ENCODE data around the gene SPATC1L. TPM values are rescaled to one million over a fixed set of nuclear protein-coding genes. Genes with fewer than 3 reads are reported as not detected.

The SPATC1L gene
- total RNA-seq, 1 experiment from 2014 or later, result 36.0 TPM

- TF ChIP-seq CTCF (conservative IDR thresholded peaks at IDR 0.05), result no peak
- no peak overlapping the region for H2BK15ac ChIP-seq (ENCODE audit: low read depth, low read length)
- no peak overlapping the region for H4K8ac ChIP-seq (replicated peaks; ENCODE audit: insufficient read length, low read depth, low read length)
- H3K14ac ChIP-seq (ENCODE audit: insufficient read depth, low read length), result no peak overlapping the region
- H4K5ac ChIP-seq (ENCODE audit: insufficient read length, low read depth, low read length), result no peak overlapping the region
- H3K27me3 Mint-ChIP-seq (ENCODE audit: low read depth), result no peaks in the 10 kb centered on the region
- H3K36me3 Mint-ChIP-seq (ENCODE audit: insufficient read depth in 1 of 3, low read depth in 3 of 3), result peaks cover 8 to 16% (median 9%) of the 10 kb centered on the region in 3 experiments; a peak in 4 of 7 replicates
- H3K79me1 ChIP-seq (ENCODE audit: insufficient read depth, low read depth, low read length, poor library complexity, severe bottlenecking), result no peaks in the 10 kb centered on the region
- H3K27ac Mint-ChIP-seq, result peak overlapping the region in 1 of 3 experiments; percentile 31; a peak in 2 of 7 replicates
- no peak overlapping the region for H3K56ac ChIP-seq (ENCODE audit: insufficient read length, low read depth, low read length)
- peaks cover 6 to 9% of the 10 kb centered on the region in 2 experiments for H3K4me1 Mint-ChIP-seq
- H3K4me2 ChIP-seq (ENCODE audit: insufficient read depth, insufficient read length, low read length), result no peak overlapping the region
- no peak overlapping the region for H3K27ac ChIP-seq (ENCODE audit: insufficient read length, low read depth, low read length)
- no peaks in the 10 kb centered on the region for H4K20me1 ChIP-seq (ENCODE audit: control insufficient read depth, insufficient read depth, insufficient read length)
- WGBS (ENCODE audit: extremely low coverage, insufficient read length, low lambda C conversion rate), result no CpG with 5 or more reads among the region's 10 CpGs
- H3K4me1 ChIP-seq (ENCODE audit: insufficient read depth, low read length), result no peaks in the 10 kb centered on the region; the same call in 1 of the 2 replicates
- no peak overlapping the region for H3K4me3 Mint-ChIP-seq
- no peaks in the 10 kb centered on the region for H3K9me3 ChIP-seq (ENCODE audit: control insufficient read depth, low read depth, low read length)
- H3K79me2 ChIP-seq (ENCODE audit: insufficient read depth, low read length), result no peaks in the 10 kb centered on the region
- no peak overlapping the region for H3K23ac ChIP-seq (ENCODE audit: insufficient read length, low read depth, low read length)
- no peak overlapping the region for H3K9ac ChIP-seq (ENCODE audit: extremely low read depth, insufficient read length, low read length)
- H2AK5ac ChIP-seq (ENCODE audit: insufficient read length, low read length), result no peak overlapping the region
- no peak overlapping the region for H2BK20ac ChIP-seq (ENCODE audit: low read depth, low read length, poor library complexity, severe bottlenecking)
- H2AFZ ChIP-seq (ENCODE audit: low read length), result no peak overlapping the region
- H3K4ac ChIP-seq (ENCODE audit: low read depth, low read length), result no peak overlapping the region
- peak; percentile 19 for DNase-seq
- no peaks in the 10 kb centered on the region for H3K23me2 ChIP-seq (ENCODE audit: insufficient read length, low read depth, low read length, poor library complexity, severe bottlenecking)
- no peak overlapping the region for H3K18ac ChIP-seq (ENCODE audit: insufficient read length, low read depth, low read length)
- no peak overlapping the region for H3T11ph ChIP-seq (ENCODE audit: low read length)
- no peak overlapping the region for H2BK120ac ChIP-seq (ENCODE audit: low read depth, low read length, poor library complexity, severe bottlenecking)
- H4K91ac ChIP-seq (ENCODE audit: insufficient read length, low read depth, low read length), result no peak overlapping the region
- H3K27me3 ChIP-seq (ENCODE audit: insufficient read depth, low read length), result no peaks in the 10 kb centered on the region
- no peak overlapping the region for H2BK5ac ChIP-seq (ENCODE audit: insufficient read length, low read length)
- no peak overlapping the region for H2BK12ac ChIP-seq (ENCODE audit: insufficient read length, low read depth, low read length)
- H3K9me3 Mint-ChIP-seq, result peaks cover 6 to 14% of the 10 kb centered on the region in 2 experiments; a peak in 2 of 5 replicates
Measured at GRCh38 chr21:46156678-46157077, 27.6 kb downstream of the SPATC1L start.

Measured in H9 (cell line).